Nephron progenitor cell (in vitro differentiated cells): ENCODE measurements around the gene AUP1.
"Not testable (repeated sequence)": the region's sequence is repeated elsewhere in the genome, so short reads cannot be mapped to it uniquely, and the experiment has no call there.

Experiments used
- DNase-seq: peaks from one replicate; pipeline ENCODE4 v3.0.0; 2021
- H3K27ac Mint-ChIP-seq: 2 replicates; pipeline ENCODE4 v1.8.0; 2021; ENCODE audit warnings: mild to moderate bottlenecking, moderate library complexity, mixed read lengths
- H3K27me3 Mint-ChIP-seq: 2 replicates; pipeline ENCODE4 v1.8.0; 2021; ENCODE audit warnings: mild to moderate bottlenecking, low read depth, mixed read lengths; ENCODE audit not compliant: poor library complexity
- H3K36me3 Mint-ChIP-seq: 2 replicates; pipeline ENCODE4 v1.8.0; 2021; ENCODE audit warnings: low read depth, mixed read lengths
- H3K4me1 Mint-ChIP-seq: 2 replicates; pipeline ENCODE4 v1.8.0; 2021; ENCODE audit warnings: mixed read lengths
- H3K4me3 Mint-ChIP-seq: 2 replicates; pipeline ENCODE4 v1.8.0; 2021; ENCODE audit warnings: mild to moderate bottlenecking, moderate library complexity, mixed read lengths
- H3K9me3 Mint-ChIP-seq: 2 replicates; pipeline ENCODE4 v1.8.0; 2021; ENCODE audit warnings: mild to moderate bottlenecking, moderate library complexity, mixed read lengths
- TF ChIP-seq, protein P1 (sequence below): fragments of 200-600 bp; sonication (generic); IDR thresholded peaks from 2 replicates; pipeline ENCODE4 v1.5.0; 2021; ENCODE audit warnings: antibody characterized with exemption

Gene AUP1

DNA sequence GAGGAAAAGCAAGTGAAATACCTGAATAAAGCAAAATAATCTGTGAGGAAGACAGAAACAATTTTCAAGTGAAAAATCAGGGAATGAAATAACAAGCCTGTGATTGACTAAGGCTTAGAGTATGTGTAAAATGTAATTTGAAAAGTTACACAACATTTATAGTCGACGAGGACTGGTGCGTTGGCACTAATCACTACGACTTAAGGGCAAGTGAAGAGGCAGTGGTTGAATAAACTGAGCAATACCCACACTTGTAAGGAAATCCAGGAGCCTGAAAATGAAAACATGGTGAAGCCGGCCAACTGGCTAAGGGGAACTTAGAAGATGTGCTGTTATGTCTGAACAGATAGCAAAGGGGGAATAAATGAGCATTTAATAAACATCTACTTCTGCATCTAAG, 38.4 kb upstream of the AUP1 start:
- Mint-ChIP-seq H3K4me3 (no peak overlapping the region), H3K36me3 (no peaks in the 10 kb centered on the region), H3K9me3 (no peaks in the 10 kb centered on the region), H3K27me3 (peaks cover 57% of the 10 kb centered on the region), H3K4me1 (no peaks in the 10 kb centered on the region), H3K27ac (no peak overlapping the region)
- TF ChIP-seq, protein P1, sequence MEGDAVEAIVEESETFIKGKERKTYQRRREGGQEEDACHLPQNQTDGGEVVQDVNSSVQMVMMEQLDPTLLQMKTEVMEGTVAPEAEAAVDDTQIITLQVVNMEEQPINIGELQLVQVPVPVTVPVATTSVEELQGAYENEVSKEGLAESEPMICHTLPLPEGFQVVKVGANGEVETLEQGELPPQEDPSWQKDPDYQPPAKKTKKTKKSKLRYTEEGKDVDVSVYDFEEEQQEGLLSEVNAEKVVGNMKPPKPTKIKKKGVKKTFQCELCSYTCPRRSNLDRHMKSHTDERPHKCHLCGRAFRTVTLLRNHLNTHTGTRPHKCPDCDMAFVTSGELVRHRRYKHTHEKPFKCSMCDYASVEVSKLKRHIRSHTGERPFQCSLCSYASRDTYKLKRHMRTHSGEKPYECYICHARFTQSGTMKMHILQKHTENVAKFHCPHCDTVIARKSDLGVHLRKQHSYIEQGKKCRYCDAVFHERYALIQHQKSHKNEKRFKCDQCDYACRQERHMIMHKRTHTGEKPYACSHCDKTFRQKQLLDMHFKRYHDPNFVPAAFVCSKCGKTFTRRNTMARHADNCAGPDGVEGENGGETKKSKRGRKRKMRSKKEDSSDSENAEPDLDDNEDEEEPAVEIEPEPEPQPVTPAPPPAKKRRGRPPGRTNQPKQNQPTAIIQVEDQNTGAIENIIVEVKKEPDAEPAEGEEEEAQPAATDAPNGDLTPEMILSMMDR: no peak
- DNase-seq: no peak

DNA sequence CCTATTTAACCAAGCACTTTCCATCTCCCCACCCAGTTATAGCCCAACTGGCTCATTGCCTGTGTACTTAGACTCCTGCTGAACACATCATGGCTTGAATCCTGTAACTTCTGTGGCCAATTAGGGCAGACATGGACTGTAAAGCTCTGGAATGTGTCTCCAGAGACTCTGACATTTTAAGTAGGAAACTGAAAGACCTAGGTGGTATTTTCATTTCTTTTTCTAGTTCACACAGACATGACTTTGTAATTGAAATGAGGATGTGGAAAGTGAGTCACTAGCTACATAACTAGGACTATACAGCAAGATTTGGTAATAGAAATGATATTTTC, 37.2 kb upstream of the AUP1 start:
- Mint-ChIP-seq H3K36me3 (no peaks in the 10 kb centered on the region), H3K27me3 (peaks cover 68% of the 10 kb centered on the region), H3K27ac (no peak overlapping the region), H3K9me3 (no peaks in the 10 kb centered on the region), H3K4me1 (no peaks in the 10 kb centered on the region), H3K4me3 (no peak overlapping the region)
- DNase-seq: no peak
- TF ChIP-seq, protein P1: no peak

DNA sequence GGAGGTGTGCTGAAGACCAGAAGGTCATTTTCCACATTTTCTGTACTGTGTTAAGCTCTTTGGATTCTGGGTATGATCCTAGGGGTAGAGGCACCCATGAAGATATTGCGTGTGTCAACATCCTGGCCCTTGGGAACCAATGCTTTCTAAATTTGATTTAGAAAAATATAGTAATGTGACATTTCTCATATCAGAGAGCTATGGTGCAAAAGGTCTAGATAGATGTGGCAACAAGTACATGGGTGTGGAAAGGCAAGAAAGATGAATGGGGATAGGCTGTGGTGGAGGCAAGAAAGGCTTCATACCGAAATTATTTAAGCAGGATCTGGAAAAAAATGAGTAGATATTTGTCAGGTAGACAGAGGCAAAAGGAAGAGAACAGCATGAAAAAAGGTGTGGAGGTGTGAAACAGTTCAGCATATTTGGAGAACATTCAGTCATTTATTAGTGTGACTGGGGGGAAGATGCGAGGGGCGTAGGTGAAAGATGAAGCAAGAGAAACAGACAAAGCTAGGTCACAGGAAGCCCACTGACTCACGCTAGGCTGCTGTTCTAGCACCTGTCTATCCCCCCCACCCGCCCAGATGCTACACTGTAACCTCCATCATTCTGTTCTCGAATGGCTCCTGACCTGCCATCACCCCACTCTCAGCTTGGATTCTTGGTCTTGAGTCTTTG, 36.7 kb upstream of the AUP1 start:
- H3K27me3 Mint-ChIP-seq: peaks cover 73% of the 10 kb centered on the region

DNA sequence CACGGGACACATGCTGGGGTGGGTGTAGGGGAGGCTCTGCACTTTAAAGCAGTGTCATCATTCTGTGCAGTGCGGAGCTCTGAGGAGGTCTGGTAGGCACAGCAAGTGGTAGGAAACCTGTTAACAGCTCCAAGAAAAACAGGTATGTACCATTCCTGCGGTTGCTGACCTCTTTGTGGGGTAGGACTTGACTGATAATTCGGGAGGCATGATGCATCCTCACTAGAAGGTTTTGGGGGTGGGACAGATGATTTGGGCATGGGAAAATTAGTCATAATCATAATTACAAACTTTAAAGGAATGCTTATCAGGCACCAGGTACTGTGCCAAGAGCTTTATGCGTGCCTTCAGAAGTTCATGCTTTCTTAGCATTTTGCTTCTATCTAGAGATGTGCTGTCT, 34.7 kb upstream of the AUP1 start:
- no peak for DNase-seq
- Mint-ChIP-seq H3K27me3 (peaks cover 93% of the 10 kb centered on the region), H3K4me3 (no peak overlapping the region), H3K4me1 (peaks cover 7% of the 10 kb centered on the region), H3K36me3 (no peaks in the 10 kb centered on the region), H3K27ac (no peak overlapping the region), H3K9me3 (no peaks in the 10 kb centered on the region)
- TF ChIP-seq, protein P1: no peak

More for the DNA sequence above, 36.7 kb upstream of the AUP1 start:
- Mint-ChIP-seq H3K4me3 (no peak overlapping the region), H3K9me3 (no peaks in the 10 kb centered on the region), H3K4me1 (no peaks in the 10 kb centered on the region), H3K36me3 (no peaks in the 10 kb centered on the region), H3K27ac (no peak overlapping the region)
- DNase-seq: no peak
- TF ChIP-seq, protein P1: no peak

DNA sequence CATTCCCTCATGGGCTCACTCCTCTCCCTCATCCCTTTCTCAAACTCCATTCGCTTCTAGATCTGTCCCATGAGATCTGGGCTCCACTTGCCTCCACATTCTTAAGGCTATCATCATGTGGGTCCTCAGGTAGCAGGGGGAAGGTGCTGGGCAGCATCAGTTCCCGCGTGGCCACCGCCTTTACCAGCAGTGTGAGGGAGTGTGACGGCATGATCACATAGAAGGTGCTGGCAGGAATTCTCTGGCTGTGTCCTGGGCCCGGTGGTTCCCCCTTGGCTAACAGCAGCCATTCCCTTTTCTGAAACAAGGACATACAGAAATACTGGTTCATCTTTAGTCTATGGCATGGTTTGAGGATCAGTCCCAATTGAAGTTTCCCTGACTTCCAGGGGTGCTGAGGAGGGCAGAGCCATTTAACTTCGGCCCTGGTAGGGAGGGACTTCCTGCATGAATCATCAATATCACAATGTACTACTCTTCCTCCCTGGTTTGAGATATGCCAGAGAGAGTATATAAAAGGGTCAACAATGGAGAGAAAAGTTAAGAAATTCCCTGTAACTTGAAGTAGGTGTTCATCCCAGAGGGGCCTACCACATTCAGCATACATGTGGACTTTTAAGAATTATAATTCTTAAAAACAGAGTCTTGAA, 32.7 kb upstream of the AUP1 start:
- TF ChIP-seq, protein P1: no peak
- H3K36me3 Mint-ChIP-seq: no peaks in the 10 kb centered on the region
- no peak overlapping the region for H3K27ac Mint-ChIP-seq
- H3K27me3 Mint-ChIP-seq: peaks cover 96% of the 10 kb centered on the region
- H3K9me3 Mint-ChIP-seq: no peaks in the 10 kb centered on the region
- no peak overlapping the region for H3K4me3 Mint-ChIP-seq
- H3K4me1 Mint-ChIP-seq: peaks cover 7% of the 10 kb centered on the region
- no peak for DNase-seq

DNA sequence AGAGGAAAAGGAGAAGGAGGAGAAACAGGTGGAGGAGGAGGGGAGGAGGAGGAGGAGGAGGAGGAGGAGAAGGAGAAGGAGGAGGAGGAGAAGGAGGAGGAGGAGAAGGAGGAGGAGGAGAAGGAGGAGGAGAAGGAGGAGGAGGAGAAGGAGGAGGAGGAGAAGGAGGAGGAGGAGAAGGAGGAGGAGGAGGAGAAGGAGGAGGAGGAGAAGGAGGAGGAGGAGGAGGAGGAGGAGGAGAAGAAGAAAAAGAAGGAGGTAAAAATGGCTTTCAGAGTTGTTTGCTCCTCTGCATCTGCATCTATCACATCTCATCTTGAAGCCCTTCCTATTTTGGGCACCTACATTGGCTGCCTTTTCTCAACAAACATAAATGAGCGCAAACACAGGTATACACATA, 31.5 kb upstream of the AUP1 start:
- not testable (repeated sequence) for H3K36me3 Mint-ChIP-seq, H3K4me1 Mint-ChIP-seq, H3K4me3 Mint-ChIP-seq, H3K27ac Mint-ChIP-seq, DNase-seq, H3K9me3 Mint-ChIP-seq
- peaks cover 97% of the 10 kb centered on the region for H3K27me3 Mint-ChIP-seq
